K562 (cell line): Measurements from ENCODE around the gene NSUN3. TPM values are rescaled to one million over a fixed set of nuclear protein-coding genes. Genes with fewer than 3 reads are reported as not detected.

Experiments
- C11orf30 ChIP-seq: fragments of 450-650 bp; IDR thresholded peaks from 2 replicates; pipeline ENCODE4 v1.6.1; 2016; ENCODE audit warnings: low read depth, mild to moderate bottlenecking
- CAMTA2 ChIP-seq: fragments of 250-450 bp; sonication (Bioruptor Pico); conservative IDR thresholded peaks from 2 replicates; pipeline ENCODE4 v1.5.1; 2022
- E2F6 ChIP-seq, 2 experiments: IDR thresholded peaks; 2 replicates each; pipeline ENCODE4 v1.6.1; 2011; ENCODE audit warnings: borderline replicate concordance in 1 of 2, control low read depth in 1 of 2, low read depth in 1 of 2, low read length in 1 of 2, mild to moderate bottlenecking in 1 of 2, mixed read lengths in 1 of 2, moderate library complexity in 1 of 2; ENCODE audit not compliant: insufficient read depth in 1 of 2, insufficient read length in 1 of 2, poor library complexity in 1 of 2, severe bottlenecking in 1 of 2; ENCODE audit errors: extremely low read depth in 1 of 2
- MAFK ChIP-seq: IDR thresholded peaks from 2 replicates; pipeline ENCODE4 v1.6.1; 2011; ENCODE audit warnings: low read length, improper control_type of control experiment
- MXI1 ChIP-seq: IDR thresholded peaks from 2 replicates; pipeline ENCODE4 v1.6.1; 2011; ENCODE audit warnings: low read depth, mild to moderate bottlenecking, improper control_type of control experiment, low read length
- PTBP1 ChIP-seq: fragments of 200-400 bp; formaldehyde crosslinking; IDR thresholded peaks from 2 replicates; pipeline ENCODE4 v1.6.1; 2017; ENCODE audit warnings: low read depth, low read length
- PYGO2 ChIP-seq: fragments of 450-650 bp; IDR thresholded peaks from 2 replicates; pipeline ENCODE4 v1.6.1; 2016; ENCODE audit warnings: mild to moderate bottlenecking, missing genetic modification characterization, moderate library complexity, missing compliant biosample characterization
- RBM25 ChIP-seq: fragments of 200-400 bp; formaldehyde crosslinking; IDR thresholded peaks from 2 replicates; pipeline ENCODE4 v1.6.1; 2018; ENCODE audit warnings: low read length, low read depth, moderate library complexity; ENCODE audit not compliant: severe bottlenecking
- RCOR1 ChIP-seq, 2 experiments: IDR thresholded peaks; 2 replicates each; pipeline ENCODE4 v1.6.1; 2012; ENCODE audit warnings: low read depth in 2 of 2, low read length in 2 of 2, borderline replicate concordance in 1 of 2, improper control_type of control experiment in 1 of 2
- SMARCA4 ChIP-seq: fragments of 450-650 bp; IDR thresholded peaks from 2 replicates; pipeline ENCODE4 v1.6.1; 2016
- TOE1 ChIP-seq, 2 experiments: fragments of 450-650 bp in 1 of 2; sonication (generic) in 1 of 2; formaldehyde crosslinking in 1 of 2; IDR thresholded peaks; 2 replicates each; pipeline versions ENCODE4 v1.7.1 to v1.8.0; 2016 to 2022; ENCODE audit warnings: borderline replicate concordance in 2 of 2, mild to moderate bottlenecking in 2 of 2, antibody characterized with exemption in 1 of 2, inconsistent platforms in 1 of 2, low read depth in 1 of 2, missing genetic modification reagents in 1 of 2, moderate library complexity in 1 of 2
- XRCC3 ChIP-seq: fragments of 450-650 bp; IDR thresholded peaks from 2 replicates; pipeline ENCODE4 v1.6.1; 2017; ENCODE audit warnings: mild to moderate bottlenecking, moderate library complexity
- ZNF324 ChIP-seq: fragments of 250-450 bp; sonication (Bioruptor Pico); IDR thresholded peaks from 2 replicates; pipeline ENCODE4 v1.4.0; 2020; ENCODE audit warnings: mild to moderate bottlenecking
- ZNF407 ChIP-seq: fragments of 450-650 bp; IDR thresholded peaks from 2 replicates; pipeline ENCODE4 v1.6.1; 2016; ENCODE audit warnings: low read depth
- ZNF449 ChIP-seq: fragments of 250-450 bp; sonication (Bioruptor Pico); IDR thresholded peaks from 2 replicates; pipeline ENCODE4 v1.8.0; 2022; ENCODE audit warnings: moderate library complexity, mild to moderate bottlenecking, inconsistent platforms
- polyA plus RNA-seq, 8 experiments: library from polyadenylated mRNA; depleted of rRNA in 4 of 8; stranded (reverse) in 5 of 8; unstranded in 3 of 8; fragments of >200 nt; fragmentation: Nextera tagmentation in 2 of 8; fragmentation: Illumina TruSeq in 1 of 8; extraction: Ambion mirVana in 2 of 8; extraction: Trizol in 1 of 8; gene quantifications; 2 replicates each; pipeline versions ENCODE4 v1.2.1 to v1.2.3, GENCODE V29; 2011 to 2014; ENCODE audit warnings: inconsistent platforms in 1 of 8, missing spikeins in 1 of 8
- total RNA-seq, 7 experiments: library from RNA; depleted of rRNA in 6 of 7; stranded (reverse); fragments of >200 nt in 6 of 7; fragmentation: Illumina TruSeq in 2 of 7; extraction: Trizol in 2 of 7; gene quantifications; 2 replicates each; pipeline versions ENCODE4 v1.2.1 to v1.2.3, GENCODE V29; 2011 to 2021; ENCODE audit warnings: low replicate concordance in 1 of 7

Gene NSUN3
- total and polyA plus RNA-seq, 9 of the 15 experiments (the other 6 are each of a cell fraction or from before 2014, with no cell fraction given) = 4.4 to 12.3 (median 7.6) TPM

GRCh38 chr3:94062513-94063404, at the start of gene NSUN3, which contains the start of gene DHFR2 (continued):
- TF ChIP-seq RBM25 = peak; percentile 72
- no peak for TF ChIP-seq ZNF449 (CRISPR knock-in tag)
- peak in 1 of 2 experiments; percentile 63; a peak in 2 of 4 replicates for TF ChIP-seq RCOR1 (IDR thresholded peaks at IDR 0.05; ENCODE audit: borderline replicate concordance in 1 of 2, low read depth in 2 of 2, low read length in 2 of 2)
- no peak for TF ChIP-seq ZNF324 (CRISPR knock-in tag)
- no peak for TF ChIP-seq XRCC3
- peak; percentile 44 for TF ChIP-seq SMARCA4
- TF ChIP-seq PYGO2 = no peak
- TF ChIP-seq C11orf30 = peak; percentile 84
- TF ChIP-seq TOE1 (IDR thresholded peaks at IDR 0.05; ENCODE audit: borderline replicate concordance) = no peak
- TF ChIP-seq TOE1 (CRISPR knock-in tag; IDR thresholded peaks at IDR 0.05; ENCODE audit: borderline replicate concordance, low read depth) = no peak
- TF ChIP-seq CAMTA2 (CRISPR knock-in tag) = no peak
- no peak for TF ChIP-seq E2F6 (IDR thresholded peaks at IDR 0.05; ENCODE audit: borderline replicate concordance in 1 of 2, extremely low read depth in 1 of 2, insufficient read depth in 1 of 2, insufficient read length in 1 of 2, low read depth in 1 of 2, low read length in 1 of 2, poor library complexity in 1 of 2, severe bottlenecking in 1 of 2)
- no peak for TF ChIP-seq MXI1
- TF ChIP-seq PTBP1 = no peak
- TF ChIP-seq ZNF407 = no peak
- TF ChIP-seq MAFK = peak; percentile 61; the same call in 1 of the 2 replicates
